Skeletal muscle cell (primary cell): ENCODE measurements around the gene PGAP3.
"Not testable (repeated sequence)": the region's sequence is repeated elsewhere in the genome, so short reads cannot be mapped to it uniquely, and the experiment has no call there.

Experiments used
- DNase-seq: peaks from one replicate; pipeline ENCODE4 v3.0.0-alpha.2; 2010; ENCODE audit warnings: low read depth
- H3K4me3 ChIP-seq: 2 replicates; pipeline ENCODE4 v1.5.1; 2011; ENCODE audit warnings: low read depth, mild to moderate bottlenecking, control low read depth, low read length, moderate library complexity

Gene PGAP3

GRCh38 chr17:39700148-39700987 is 12.5 kb upstream of the PGAP3 start:
- no peak for DNase-seq
- peak overlapping the region; percentile 87 for H3K4me3 ChIP-seq

- peak; percentile 47 for DNase-seq
- peak within 1 kb of the TSS; percentile 87 for H3K4me3 ChIP-seq
Observed at GRCh38 chr17:39699818-39700147, 11.9 kb upstream of the PGAP3 start, which contains the start of gene ERBB2. Gene ERBB2 (plus strand): TSS chr17:39700064. CDS start chr17:39700239, 175 bp downstream.

DNA sequence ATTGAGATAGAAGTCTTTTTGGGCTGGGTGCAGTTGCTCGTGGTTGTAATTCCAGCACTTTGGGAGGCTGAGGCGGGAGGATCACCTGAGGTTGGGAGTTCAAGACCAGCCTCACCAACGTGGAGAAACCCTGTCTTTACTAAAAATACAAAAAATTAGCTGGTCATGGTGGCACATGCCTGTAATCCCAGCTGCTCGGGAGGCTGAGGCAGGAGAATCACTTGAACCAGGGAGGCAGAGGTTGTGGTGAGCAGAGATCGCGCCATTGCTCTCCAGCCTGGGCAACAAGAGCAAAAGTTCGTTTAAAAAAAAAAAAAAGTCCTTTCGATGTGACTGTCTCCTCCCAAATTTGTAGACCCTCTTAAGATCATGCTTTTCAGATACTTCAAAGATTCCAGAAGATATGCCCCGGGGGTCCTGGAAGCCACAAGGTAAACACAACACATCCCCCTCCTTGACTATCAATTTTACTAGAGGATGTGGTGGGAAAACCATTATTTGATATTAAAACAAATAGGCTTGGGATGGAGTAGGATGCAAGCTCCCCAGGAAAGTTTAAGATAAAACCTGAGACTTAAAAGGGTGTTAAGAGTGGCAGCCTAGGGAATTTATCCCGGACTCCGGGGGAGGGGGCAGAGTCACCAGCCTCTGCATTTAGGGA is 11.4 kb upstream of the PGAP3 start:
- not testable (repeated sequence) for DNase-seq
- peak overlapping the region; percentile 87 for H3K4me3 ChIP-seq

DNA sequence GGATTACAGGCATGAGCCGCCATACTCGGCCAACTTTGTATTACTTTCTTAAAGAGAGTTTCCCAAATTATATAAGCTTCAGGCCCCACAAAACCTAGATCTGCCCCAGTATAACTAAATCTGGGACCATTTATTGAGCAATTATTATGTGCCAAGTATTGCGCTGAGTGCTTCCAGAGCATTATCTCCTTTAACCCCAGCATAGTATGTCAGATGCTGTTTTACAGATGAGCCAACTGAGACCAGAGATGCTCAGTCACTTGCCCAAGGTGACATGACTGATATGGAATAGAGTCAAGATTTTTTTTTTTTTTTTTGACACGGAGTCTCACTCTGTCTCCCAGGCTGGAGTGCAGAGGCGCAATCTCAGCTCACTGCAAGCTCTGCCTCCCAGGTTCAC is 10.1 kb upstream of the PGAP3 start:
- DNase-seq, result no peak
- no peak overlapping the region for H3K4me3 ChIP-seq

GRCh38 chr17:39696731-39697130 is 8.9 kb upstream of the PGAP3 start:
- no peak overlapping the region for H3K4me3 ChIP-seq
- no peak for DNase-seq

- H3K4me3 ChIP-seq, result no peak overlapping the region
- DNase-seq, result no peak
Observed at GRCh38 chr17:39695089-39695474, 7.2 kb upstream of the PGAP3 start.

DNA sequence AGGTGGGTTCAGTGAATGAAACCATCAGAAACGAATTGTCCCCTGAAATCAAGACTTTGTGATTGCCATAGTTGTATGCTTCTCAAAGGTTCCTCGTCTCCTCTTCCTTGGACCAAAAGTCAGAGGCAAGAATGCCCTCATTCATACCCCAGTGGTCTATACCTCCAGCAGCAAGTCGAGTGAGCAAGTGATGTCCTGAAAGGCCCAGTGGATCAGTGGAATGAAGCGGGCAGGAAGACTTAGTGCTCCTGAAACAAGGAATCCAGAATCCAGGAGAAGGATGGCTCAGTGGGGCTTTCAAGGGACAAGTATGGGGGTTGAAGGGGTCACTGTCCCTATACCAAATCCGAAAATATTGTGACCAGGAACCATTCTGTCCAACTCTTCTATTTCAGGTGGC is 6.7 kb upstream of the PGAP3 start:
- DNase-seq, result no peak
- H3K4me3 ChIP-seq, result no peak overlapping the region

- no peak for DNase-seq
- peak overlapping the region; percentile 73 for H3K4me3 ChIP-seq
Observed at GRCh38 chr17:39688945-39689344, 1.1 kb upstream of the PGAP3 start.

GRCh38 chr17:39688475-39688835 is 598 bp upstream of the PGAP3 start:
- DNase-seq, result no peak
- H3K4me3 ChIP-seq, result peak overlapping the region; percentile 73

- peak overlapping the region; percentile 73 for H3K4me3 ChIP-seq
- DNase-seq, result no peak
Observed at GRCh38 chr17:39687101-39687545, 734 bp downstream of the PGAP3 start.

DNA sequence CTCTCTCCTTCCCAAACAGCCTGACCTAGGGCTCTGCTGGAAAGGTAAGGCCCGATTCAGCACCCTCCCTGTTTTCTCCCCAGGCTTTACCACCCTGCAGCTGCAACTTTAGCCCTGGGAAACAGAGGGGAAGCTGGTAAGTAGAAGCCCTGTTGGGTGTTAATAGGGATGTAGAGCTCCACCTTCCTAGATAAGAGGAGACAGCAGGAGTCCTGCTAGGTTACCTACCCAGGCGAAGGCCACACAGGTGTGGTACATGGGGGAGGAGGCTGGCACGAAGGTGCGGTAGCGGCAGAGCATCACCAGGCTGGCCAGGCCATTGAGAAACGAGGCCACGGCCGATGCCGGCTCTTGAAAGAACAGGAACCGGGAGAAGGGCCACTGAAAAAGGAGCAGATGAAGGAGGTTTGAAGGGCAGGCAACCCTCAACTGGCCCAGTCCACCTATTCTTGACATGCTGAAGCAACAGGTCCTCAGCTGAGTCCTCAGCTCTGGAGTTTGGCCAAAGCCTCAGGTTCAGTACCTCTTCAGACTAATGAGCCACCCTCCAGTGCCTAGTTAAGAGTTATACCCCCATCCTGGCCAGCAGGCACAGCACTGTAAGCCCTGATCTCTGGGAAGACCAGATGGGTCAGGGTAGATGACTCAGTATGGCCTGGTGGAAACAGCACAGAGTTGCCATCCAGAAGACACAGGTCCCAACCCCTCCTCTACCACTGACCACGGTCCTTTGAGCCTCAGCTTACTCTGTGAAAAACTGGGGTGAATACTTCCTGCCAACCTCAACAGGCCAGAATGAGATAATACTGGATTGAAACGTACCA is 3.3 kb downstream of the PGAP3 start:
- H3K4me3 ChIP-seq, result no peak overlapping the region
- DNase-seq, result no peak

DNA sequence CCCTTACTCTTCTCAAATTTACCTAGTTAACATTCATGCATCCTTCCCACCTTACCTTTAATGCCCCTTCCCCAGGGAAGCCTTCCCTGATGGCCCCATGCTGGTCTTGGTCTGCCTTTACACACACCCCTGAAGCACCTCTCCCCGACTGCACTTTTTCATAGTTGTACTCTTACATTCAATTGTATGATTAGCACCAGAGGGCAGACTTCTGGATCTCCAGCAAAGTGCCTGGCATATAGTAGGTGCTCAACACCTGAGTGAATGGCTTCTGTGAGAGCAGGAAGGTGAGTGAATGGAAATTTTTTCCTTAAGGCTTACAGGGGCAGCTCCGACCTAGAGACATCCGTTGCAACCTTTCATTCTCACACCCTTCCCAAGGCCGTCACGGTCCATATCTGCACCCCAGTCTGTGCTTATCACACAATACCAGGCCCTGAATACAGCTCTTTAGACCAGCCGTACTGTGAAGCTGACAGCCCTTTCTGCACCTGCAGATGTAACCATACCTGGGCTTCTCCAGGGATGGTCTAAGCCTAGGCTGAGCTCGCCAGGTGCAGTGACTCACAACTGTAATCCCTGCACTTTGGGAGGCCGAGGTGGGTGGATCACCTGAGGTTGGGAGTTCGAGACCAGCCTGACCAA is 4.4 kb downstream of the PGAP3 start:
- no peak for DNase-seq
- H3K4me3 ChIP-seq, result no peak overlapping the region

- no peak for DNase-seq
- H3K4me3 ChIP-seq, result no peak overlapping the region
Observed at GRCh38 chr17:39679521-39680192, 8.2 kb downstream of the PGAP3 start.

- H3K4me3 ChIP-seq, result no peak overlapping the region
- DNase-seq, result no peak
Observed at GRCh38 chr17:39678340-39679116, 9.3 kb downstream of the PGAP3 start.

DNA sequence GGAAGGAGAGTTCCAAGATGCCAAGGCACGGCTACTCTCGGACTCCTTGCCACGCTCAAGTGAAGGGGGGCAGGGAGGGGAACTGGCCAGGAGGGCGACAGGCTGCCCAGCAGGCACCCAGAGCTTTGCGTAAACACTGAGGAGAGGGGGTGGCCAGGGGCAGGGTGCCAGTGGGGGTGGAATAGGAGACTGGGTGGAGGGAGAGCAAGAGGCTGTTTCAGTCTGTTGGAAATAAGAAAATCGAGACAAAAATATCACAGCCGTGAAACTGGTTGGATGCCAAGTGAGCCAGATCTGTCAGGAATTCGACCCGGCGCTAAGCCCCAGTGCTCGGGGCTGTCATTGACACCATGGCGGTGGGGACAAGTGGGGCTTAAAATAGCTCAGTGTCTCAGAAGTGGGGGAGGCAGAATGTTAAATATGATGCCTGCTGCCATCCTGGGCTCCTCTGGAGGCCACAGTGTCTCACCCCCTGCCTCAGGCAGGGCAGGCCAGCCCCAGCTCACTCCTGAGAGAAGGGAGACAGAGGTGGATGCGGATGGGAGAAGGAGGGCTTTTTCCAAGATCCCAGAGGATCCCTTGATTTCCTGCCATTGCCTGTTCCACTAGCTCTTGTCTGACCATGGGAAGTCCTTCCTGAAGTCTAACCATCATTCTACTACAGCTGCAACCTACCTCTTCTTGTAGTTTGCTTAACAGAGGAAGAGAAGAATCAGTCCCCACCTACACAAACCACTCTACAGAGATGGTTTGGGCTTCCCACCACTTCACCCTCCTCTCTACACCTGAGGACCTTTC is 10.1 kb downstream of the PGAP3 start:
- no peak overlapping the region for H3K4me3 ChIP-seq
- no peak for DNase-seq

- H3K4me3 ChIP-seq, result no peak overlapping the region
- DNase-seq, result no peak
Observed at GRCh38 chr17:39677072-39677471, 10.8 kb downstream of the PGAP3 start.

DNA sequence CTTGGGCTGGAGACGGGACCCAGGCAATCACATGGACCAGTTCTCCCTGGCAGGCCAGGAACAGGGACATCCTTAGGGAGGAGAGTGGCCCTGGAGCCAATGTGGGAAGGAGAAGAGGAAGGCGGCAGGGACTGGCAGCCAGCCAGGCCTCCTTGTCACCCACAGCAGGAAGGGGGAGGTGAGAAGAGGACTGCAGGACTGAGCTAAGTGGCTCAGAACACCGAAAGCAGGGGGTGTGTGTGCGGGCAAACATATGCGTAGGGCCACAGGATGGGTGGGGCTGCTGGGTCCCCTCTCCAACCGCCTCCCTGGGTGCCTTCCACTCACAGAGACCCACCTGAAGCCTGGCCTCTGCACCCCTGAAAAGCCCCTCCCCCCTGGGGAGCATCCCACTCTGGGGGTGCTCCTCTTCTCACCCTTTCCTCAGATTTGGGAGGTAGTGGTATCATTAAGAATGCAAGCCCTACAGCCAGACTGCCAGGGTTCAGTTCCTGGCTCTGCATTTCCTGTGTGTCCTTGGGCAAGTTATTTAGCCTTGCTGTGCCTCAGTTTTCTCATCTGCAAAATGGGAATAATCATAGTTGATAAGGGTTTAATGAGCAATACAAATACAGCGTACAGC is 11.5 kb downstream of the PGAP3 start:
- no peak for DNase-seq

More for the DNA sequence above, 11.5 kb downstream of the PGAP3 start:
- no peak overlapping the region for H3K4me3 ChIP-seq
